ENCODE results near the gene PPARA. TPM values are rescaled to one million over a fixed set of nuclear protein-coding genes. Genes with fewer than 3 reads are reported as not detected.

Gene PPARA
- total RNA-seq, 1 donor from 2014 or later = 1.8 TPM

- Mint-ChIP-seq H3K4me1 (ENCODE audit: low read depth, unreplicated experiment) (peaks cover 1% of the 10 kb centered on the region), H3K27ac (ENCODE audit: unreplicated experiment) (no peak overlapping the region), H3K27me3 (ENCODE audit: unreplicated experiment) (peaks cover 8% of the 10 kb centered on the region), H3K9me3 (ENCODE audit: unreplicated experiment) (peaks cover 4% of the 10 kb centered on the region), H3K4me3 (ENCODE audit: unreplicated experiment) (no peak overlapping the region), H3K36me3 (ENCODE audit: unreplicated experiment) (no peaks in the 10 kb centered on the region)
- no peak for TF ChIP-seq CTCF (IDR thresholded peaks at IDR 0.05; ENCODE audit: partially characterized antibody, unreplicated experiment)
- no peak for DNase-seq
These were observed 70.6 kb downstream of the PPARA start for GRCh38 chr22:46220921-46221320.

GRCh38 chr22:46224044-46224897 is 73.9 kb downstream of the PPARA start:
- peaks cover 5% of the 10 kb centered on the region for H3K9me3 Mint-ChIP-seq (ENCODE audit: unreplicated experiment)
- H3K4me3 Mint-ChIP-seq (ENCODE audit: unreplicated experiment) = no peak overlapping the region
- H3K4me1 Mint-ChIP-seq (ENCODE audit: low read depth, unreplicated experiment) = peaks cover 1% of the 10 kb centered on the region
- peaks cover 6% of the 10 kb centered on the region for H3K27me3 Mint-ChIP-seq (ENCODE audit: unreplicated experiment)
- no peak for DNase-seq
- no peak for TF ChIP-seq CTCF (IDR thresholded peaks at IDR 0.05; ENCODE audit: partially characterized antibody, unreplicated experiment)
- no peaks in the 10 kb centered on the region for H3K36me3 Mint-ChIP-seq (ENCODE audit: unreplicated experiment)
- H3K27ac Mint-ChIP-seq (ENCODE audit: unreplicated experiment) = no peak overlapping the region

GRCh38 chr22:46224898-46225290 is 74.6 kb downstream of the PPARA start:
- no peak for TF ChIP-seq CTCF (IDR thresholded peaks at IDR 0.05; ENCODE audit: partially characterized antibody, unreplicated experiment)
- Mint-ChIP-seq H3K27ac (ENCODE audit: unreplicated experiment) (no peak overlapping the region), H3K9me3 (ENCODE audit: unreplicated experiment) (peaks cover 5% of the 10 kb centered on the region), H3K4me1 (ENCODE audit: low read depth, unreplicated experiment) (peaks cover 1% of the 10 kb centered on the region), H3K27me3 (ENCODE audit: unreplicated experiment) (peaks cover 5% of the 10 kb centered on the region), H3K36me3 (ENCODE audit: unreplicated experiment) (no peaks in the 10 kb centered on the region), H3K4me3 (ENCODE audit: unreplicated experiment) (no peak overlapping the region)
- DNase-seq = no peak

- Mint-ChIP-seq H3K9me3 (ENCODE audit: unreplicated experiment) (peaks cover 5% of the 10 kb centered on the region), H3K27me3 (ENCODE audit: unreplicated experiment) (peaks cover 5% of the 10 kb centered on the region), H3K4me3 (ENCODE audit: unreplicated experiment) (no peak overlapping the region), H3K27ac (ENCODE audit: unreplicated experiment) (no peak overlapping the region), H3K4me1 (ENCODE audit: low read depth, unreplicated experiment) (peaks cover 1% of the 10 kb centered on the region), H3K36me3 (ENCODE audit: unreplicated experiment) (no peaks in the 10 kb centered on the region)
- DNase-seq = no peak
- TF ChIP-seq CTCF (IDR thresholded peaks at IDR 0.05; ENCODE audit: partially characterized antibody, unreplicated experiment) = no peak
These were observed 75.3 kb downstream of the PPARA start for GRCh38 chr22:46225631-46226030.

GRCh38 chr22:46226577-46226976 is 76.3 kb downstream of the PPARA start:
- no peak for TF ChIP-seq CTCF (IDR thresholded peaks at IDR 0.05; ENCODE audit: partially characterized antibody, unreplicated experiment)
- peaks cover 5% of the 10 kb centered on the region for H3K27me3 Mint-ChIP-seq (ENCODE audit: unreplicated experiment)
- peaks cover 5% of the 10 kb centered on the region for H3K9me3 Mint-ChIP-seq (ENCODE audit: unreplicated experiment)
- no peak overlapping the region for H3K27ac Mint-ChIP-seq (ENCODE audit: unreplicated experiment)
- no peak overlapping the region for H3K4me3 Mint-ChIP-seq (ENCODE audit: unreplicated experiment)
- peaks cover 1% of the 10 kb centered on the region for H3K4me1 Mint-ChIP-seq (ENCODE audit: low read depth, unreplicated experiment)
- DNase-seq = no peak
- no peaks in the 10 kb centered on the region for H3K36me3 Mint-ChIP-seq (ENCODE audit: unreplicated experiment)
